ENCODE data around the gene KRT2.
"Not testable (repeated sequence)": the region's sequence is repeated elsewhere in the genome, so short reads cannot be mapped to it uniquely, and the experiment has no call there.

Gene KRT2

GRCh38 chr12:52683575-52684300 lies 31.7 kb upstream of the KRT2 start:
- no peak for DNase-seq

GRCh38 chr12:52682938-52683574 lies 31.0 kb upstream of the KRT2 start:
- DNase-seq: no peak

GRCh38 chr12:52682381-52682660 lies 30.3 kb upstream of the KRT2 start:
- no peak for DNase-seq

GRCh38 chr12:52681526-52682380 lies 29.7 kb upstream of the KRT2 start:
- DNase-seq: peak; percentile 7 to 19

- DNase-seq: no peak
Observed at GRCh38 chr12:52680363-52680762, 28.4 kb upstream of the KRT2 start, which contains the start of gene KRT1. Gene KRT1, minus strand, starts transcription at chr12:52680407. Its CDS starts 59 bp downstream, at chr12:52680348.

- DNase-seq: no peak
Observed at GRCh38 chr12:52679875-52680274, 27.9 kb upstream of the KRT2 start.

- DNase-seq: no peak
Observed at GRCh38 chr12:52677671-52678070, 25.7 kb upstream of the KRT2 start.

- no peak for DNase-seq
Observed at GRCh38 chr12:52677126-52677525, 25.1 kb upstream of the KRT2 start.

GRCh38 chr12:52676163-52676562 lies 24.2 kb upstream of the KRT2 start:
- no peak for DNase-seq

- DNase-seq: no peak
Observed at GRCh38 chr12:52675301-52675701, 23.3 kb upstream of the KRT2 start.

- no peak for DNase-seq
Observed at GRCh38 chr12:52674433-52674775, 22.4 kb upstream of the KRT2 start.

GRCh38 chr12:52673713-52674432 lies 21.9 kb upstream of the KRT2 start:
- no peak for DNase-seq

- no peak for DNase-seq
Observed at GRCh38 chr12:52673217-52673616, 21.2 kb upstream of the KRT2 start.

GRCh38 chr12:52672321-52672933 lies 20.4 kb upstream of the KRT2 start:
- no peak for DNase-seq

- DNase-seq: no peak
Observed at GRCh38 chr12:52670961-52671360, 18.9 kb upstream of the KRT2 start.

GRCh38 chr12:52670506-52670905 lies 18.5 kb upstream of the KRT2 start:
- no peak for DNase-seq

- not testable (repeated sequence) for DNase-seq
Observed at GRCh38 chr12:52669941-52670340, 17.9 kb upstream of the KRT2 start.

GRCh38 chr12:52669426-52669825 lies 17.4 kb upstream of the KRT2 start:
- DNase-seq: no peak

- no peak for DNase-seq
Observed at GRCh38 chr12:52667931-52668330, 15.9 kb upstream of the KRT2 start.

- no peak for DNase-seq
Observed at GRCh38 chr12:52667509-52667908, 15.5 kb upstream of the KRT2 start.

GRCh38 chr12:52666471-52666870 lies 14.5 kb upstream of the KRT2 start:
- no peak for DNase-seq

- DNase-seq: no peak
Observed at GRCh38 chr12:52663420-52663819, 11.4 kb upstream of the KRT2 start.

- no peak for DNase-seq
Observed at GRCh38 chr12:52662918-52663229, 10.9 kb upstream of the KRT2 start.
